ENCODE measurements around the gene PLPP1.

The PLPP1 gene

GRCh38 chr5:55410845-55411244, 123.9 kb downstream of the PLPP1 start:
- no peak for TF ChIP-seq POLR2A (IDR thresholded peaks at IDR 0.05; ENCODE audit: extremely low read depth, insufficient read length)
- TF ChIP-seq CTCF (IDR thresholded peaks at IDR 0.05; ENCODE audit: low read depth, low read length), result no peak
- TF ChIP-seq, protein P1, sequence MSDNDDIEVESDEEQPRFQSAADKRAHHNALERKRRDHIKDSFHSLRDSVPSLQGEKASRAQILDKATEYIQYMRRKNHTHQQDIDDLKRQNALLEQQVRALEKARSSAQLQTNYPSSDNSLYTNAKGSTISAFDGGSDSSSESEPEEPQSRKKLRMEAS (IDR thresholded peaks at IDR 0.05; ENCODE audit: low read depth, low read length), result no peak
- no peak for TF ChIP-seq MYC (IDR thresholded peaks at IDR 0.05; ENCODE audit: low read depth, low read length)
- H3K4me3 ChIP-seq (ENCODE audit: low read depth, low read length), result no peak overlapping the region
- no peak for DNase-seq (ENCODE audit: low read depth)

- H3K4me3 ChIP-seq (ENCODE audit: low read depth, low read length), result no peak overlapping the region
- TF ChIP-seq MYC (IDR thresholded peaks at IDR 0.05; ENCODE audit: low read depth, low read length) (no peak), POLR2A (IDR thresholded peaks at IDR 0.05; ENCODE audit: extremely low read depth, insufficient read length) (no peak), CTCF (IDR thresholded peaks at IDR 0.05; ENCODE audit: low read depth, low read length) (no peak)
- TF ChIP-seq, protein P1 (IDR thresholded peaks at IDR 0.05; ENCODE audit: low read depth, low read length), result no peak
- DNase-seq (ENCODE audit: low read depth), result no peak
These were observed 125.0 kb downstream of the PLPP1 start for GRCh38 chr5:55409775-55410174.

- no peak for DNase-seq (ENCODE audit: low read depth)
- TF ChIP-seq MYC (IDR thresholded peaks at IDR 0.05; ENCODE audit: low read depth, low read length) (no peak), CTCF (IDR thresholded peaks at IDR 0.05; ENCODE audit: low read depth, low read length) (no peak), POLR2A (IDR thresholded peaks at IDR 0.05; ENCODE audit: extremely low read depth, insufficient read length) (no peak)
- TF ChIP-seq, protein P1 (IDR thresholded peaks at IDR 0.05; ENCODE audit: low read depth, low read length), result no peak
- H3K4me3 ChIP-seq (ENCODE audit: low read depth, low read length), result no peak overlapping the region
These were observed 126.8 kb downstream of the PLPP1 start for GRCh38 chr5:55407984-55408383.

DNA sequence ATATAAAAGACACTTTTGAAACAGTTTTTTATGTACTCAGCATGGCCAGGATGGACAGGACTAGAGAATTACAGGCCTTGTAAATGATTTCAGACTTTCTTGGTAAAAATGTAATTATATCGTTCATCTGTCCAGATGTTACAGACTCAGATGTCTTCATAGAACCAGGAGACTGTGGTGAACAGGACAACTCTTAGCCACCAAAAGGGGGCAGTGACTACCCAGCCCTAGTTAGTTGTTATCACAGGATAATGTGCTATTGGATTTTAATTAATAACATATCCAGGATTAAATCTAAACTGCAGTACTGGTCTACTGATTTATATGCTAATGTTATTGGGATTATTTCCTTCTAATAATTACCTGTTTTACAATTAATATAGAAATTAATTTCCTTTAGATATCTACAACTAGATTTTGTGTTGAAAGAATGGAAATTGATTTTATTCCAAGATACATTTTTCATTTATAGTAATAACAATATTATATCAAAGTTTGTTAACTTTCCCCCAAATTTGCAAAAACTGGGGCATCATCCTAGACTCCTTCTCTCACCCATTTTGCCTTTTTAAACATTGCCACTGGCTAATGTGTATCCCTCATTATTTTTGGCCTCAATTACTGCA, 127.6 kb downstream of the PLPP1 start:
- DNase-seq (ENCODE audit: low read depth), result peak; percentile 31
- H3K4me3 ChIP-seq (ENCODE audit: low read depth, low read length), result no peak overlapping the region
- TF ChIP-seq CTCF (IDR thresholded peaks at IDR 0.05; ENCODE audit: low read depth, low read length), result peak; percentile 38
- no peak for TF ChIP-seq MYC (IDR thresholded peaks at IDR 0.05; ENCODE audit: low read depth, low read length)

DNA sequence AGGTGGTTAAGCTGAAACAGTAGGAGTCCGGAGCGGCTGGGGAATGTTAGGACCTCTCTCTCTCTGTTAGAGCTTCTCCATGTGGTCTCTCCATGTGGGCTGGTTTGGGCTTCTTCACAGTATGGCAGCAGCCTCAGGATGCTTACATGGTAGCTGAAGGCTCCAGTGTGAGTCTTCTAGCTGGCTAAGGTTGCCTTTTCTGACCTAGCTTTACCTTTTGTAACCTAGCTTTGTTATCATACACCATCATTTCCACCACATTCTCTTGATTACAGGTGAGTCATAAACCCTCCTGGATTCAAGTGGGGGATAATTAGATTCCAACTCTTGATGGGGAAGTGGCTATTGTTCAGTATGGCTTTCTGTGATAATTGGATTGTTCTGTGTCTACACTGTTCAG, 128.5 kb downstream of the PLPP1 start:
- no peak for DNase-seq (ENCODE audit: low read depth)
- TF ChIP-seq POLR2A (IDR thresholded peaks at IDR 0.05; ENCODE audit: extremely low read depth, insufficient read length) (no peak), CTCF (IDR thresholded peaks at IDR 0.05; ENCODE audit: low read depth, low read length) (no peak), MYC (IDR thresholded peaks at IDR 0.05; ENCODE audit: low read depth, low read length) (no peak)
- TF ChIP-seq, protein P1 (IDR thresholded peaks at IDR 0.05; ENCODE audit: low read depth, low read length), result no peak
- H3K4me3 ChIP-seq (ENCODE audit: low read depth, low read length), result no peak overlapping the region

DNA sequence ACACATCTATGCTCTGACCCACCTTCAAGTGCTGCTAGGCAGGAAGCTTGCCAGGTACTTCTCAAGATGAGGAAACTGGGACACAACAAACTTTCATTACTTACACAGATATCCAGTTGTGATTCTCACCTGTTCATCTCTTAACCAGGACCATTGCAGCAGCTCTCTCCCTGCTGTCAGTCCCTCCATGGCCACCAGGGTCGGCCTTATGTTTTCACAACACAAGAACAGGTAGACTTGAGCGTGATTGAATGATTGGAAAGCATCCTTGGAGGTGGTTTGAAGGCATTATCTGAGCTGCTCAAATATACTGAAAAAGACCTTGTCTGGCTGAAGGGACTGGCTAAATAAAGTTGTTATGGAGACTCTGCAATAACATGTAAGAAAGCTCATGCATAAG, 132.6 kb downstream of the PLPP1 start:
- TF ChIP-seq MYC (IDR thresholded peaks at IDR 0.05; ENCODE audit: low read depth, low read length), result no peak
- TF ChIP-seq CTCF (IDR thresholded peaks at IDR 0.05; ENCODE audit: low read depth, low read length), result no peak
- TF ChIP-seq, protein P1 (IDR thresholded peaks at IDR 0.05; ENCODE audit: low read depth, low read length), result no peak
- TF ChIP-seq POLR2A (IDR thresholded peaks at IDR 0.05; ENCODE audit: extremely low read depth, insufficient read length), result no peak
- DNase-seq (ENCODE audit: low read depth), result no peak
- no peak overlapping the region for H3K4me3 ChIP-seq (ENCODE audit: low read depth, low read length)

Data from NB4 (cell line).